Measurements from ENCODE around the gene GPC6. TPM values are rescaled to one million over a fixed set of nuclear protein-coding genes. Genes with fewer than 3 reads are reported as not detected.

Gene GPC6
- total RNA-seq, 1 experiment from 2014 or later = 0.22 TPM

DNA sequence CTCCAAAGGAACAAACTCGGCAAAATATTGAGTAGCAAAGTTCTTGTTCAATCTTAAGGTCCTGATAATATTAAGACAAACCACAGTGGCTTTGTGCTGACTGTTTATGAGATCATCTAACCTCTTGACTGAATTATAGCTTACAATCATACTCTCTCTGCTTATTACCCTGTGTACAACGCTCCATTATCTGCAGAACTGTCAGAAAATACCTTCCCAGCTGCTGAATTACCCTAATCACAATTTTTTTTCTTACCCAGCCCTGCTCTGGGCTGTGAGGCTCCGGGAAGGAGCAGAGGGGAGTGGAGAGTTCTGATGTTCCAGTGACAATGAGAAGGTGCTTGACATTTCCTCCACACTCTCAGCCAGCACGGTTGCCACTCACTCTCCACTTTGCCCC is 1188.1 kb downstream of the GPC6 start:
- ChIA-PET POLR2A (no interaction called here), CTCF (interaction anchor here (1.1 to 2.3 kb wide), 2 partner anchors 9 to 14 kb away, joined by 4 to 16 read pairs; no protein-coding TSS in a partner anchor), RAD21 (ENCODE audit: low non-redundant PET in 1 of 2, low total read pairs in 2 of 2, uncharacterized antibody in 2 of 2, unreplicated experiment in 2 of 2) (no interaction called here)
- Histone ChIP-seq H4K20me1 (ENCODE audit: insufficient read depth) (no peaks in the 10 kb centered on the region), H3K4me3 (replicated peaks in 1 of 2; ENCODE audit: low read depth in 1 of 2, low read length in 2 of 2) (no peak overlapping the region), H3K36me3 (ENCODE audit: control insufficient read depth in 1 of 2, insufficient read depth in 2 of 2, low read length in 2 of 2) (no peaks in the 10 kb centered on the region), H3K4me1 (ENCODE audit: control insufficient read depth in 1 of 2, insufficient read depth in 2 of 2, low read length in 2 of 2) (no peaks in the 10 kb centered on the region), H2AFZ (ENCODE audit: low read depth, low read length, poor library complexity, severe bottlenecking) (no peak overlapping the region), H3K79me2 (ENCODE audit: insufficient read depth, low read length) (no peaks in the 10 kb centered on the region), H3K9me3 (ENCODE audit: control insufficient read depth in 1 of 2, insufficient read depth in 1 of 2, low read depth in 1 of 2, low read length in 2 of 2) (no peaks in the 10 kb centered on the region), H3K27me3 (ENCODE audit: insufficient read depth, low read length) (0 out of 2 replicates have a peak, but pooled peaks cover 7% of the 10 kb centered on the region), H3K9me2 (ENCODE audit: insufficient read depth) (no peaks in the 10 kb centered on the region), H3K9ac (ENCODE audit: low read length) (no peak overlapping the region), H3K27ac (ENCODE audit: low read depth, low read length) (no peak overlapping the region), H3K4me2 (ENCODE audit: low read length) (no peak overlapping the region)
- DNase-seq (ENCODE audit: low read depth, low spot score) (no peak), ATAC-seq (no peak)
- intact Hi-C loops (cut with micrococcal nuclease) = no loop called here
- BruUV-seq (replicated peaks) = no TSS peak
- TF ChIP-seq, protein P1, sequence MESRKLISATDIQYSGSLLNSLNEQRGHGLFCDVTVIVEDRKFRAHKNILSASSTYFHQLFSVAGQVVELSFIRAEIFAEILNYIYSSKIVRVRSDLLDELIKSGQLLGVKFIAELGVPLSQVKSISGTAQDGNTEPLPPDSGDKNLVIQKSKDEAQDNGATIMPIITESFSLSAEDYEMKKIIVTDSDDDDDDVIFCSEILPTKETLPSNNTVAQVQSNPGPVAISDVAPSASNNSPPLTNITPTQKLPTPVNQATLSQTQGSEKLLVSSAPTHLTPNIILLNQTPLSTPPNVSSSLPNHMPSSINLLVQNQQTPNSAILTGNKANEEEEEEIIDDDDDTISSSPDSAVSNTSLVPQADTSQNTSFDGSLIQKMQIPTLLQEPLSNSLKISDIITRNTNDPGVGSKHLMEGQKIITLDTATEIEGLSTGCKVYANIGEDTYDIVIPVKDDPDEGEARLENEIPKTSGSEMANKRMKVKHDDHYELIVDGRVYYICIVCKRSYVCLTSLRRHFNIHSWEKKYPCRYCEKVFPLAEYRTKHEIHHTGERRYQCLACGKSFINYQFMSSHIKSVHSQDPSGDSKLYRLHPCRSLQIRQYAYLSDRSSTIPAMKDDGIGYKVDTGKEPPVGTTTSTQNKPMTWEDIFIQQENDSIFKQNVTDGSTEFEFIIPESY (IDR thresholded peaks at IDR 0.05; ENCODE audit: extremely low read depth, insufficient replicate concordance, low read length) = no peak
- no peak for TF ChIP-seq EZH2 (IDR thresholded peaks at IDR 0.05)
- TF ChIP-seq, protein P2, sequence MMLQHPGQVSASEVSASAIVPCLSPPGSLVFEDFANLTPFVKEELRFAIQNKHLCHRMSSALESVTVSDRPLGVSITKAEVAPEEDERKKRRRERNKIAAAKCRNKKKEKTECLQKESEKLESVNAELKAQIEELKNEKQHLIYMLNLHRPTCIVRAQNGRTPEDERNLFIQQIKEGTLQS (IDR thresholded peaks at IDR 0.05) = no peak
- no peak for TF ChIP-seq EGR1 (IDR thresholded peaks at IDR 0.05; ENCODE audit: low read depth)
- TF ChIP-seq POLR2A (IDR thresholded peaks at IDR 0.05; ENCODE audit: borderline replicate concordance, extremely low read depth, insufficient read depth, insufficient read length) = no peak
- TF ChIP-seq CEBPB (IDR thresholded peaks at IDR 0.05; ENCODE audit: low read depth) = no peak
